MM.1S (cell line): Measurements from ENCODE around the gene PHLDB2.

Experiments used
- CTCF ChIP-seq: fragments of 300-600 bp; sonication (generic); IDR thresholded peaks from 2 replicates; pipeline ENCODE4 v1.5.1; 2016; ENCODE audit warnings: antibody characterized with exemption, low read length, mixed read lengths
- EZH2 ChIP-seq: fragments of 300-600 bp; sonication (generic); optimal IDR thresholded peaks from 2 replicates; pipeline ENCODE3; 2017; ENCODE audit warnings: low read depth, mild to moderate bottlenecking, antibody characterized with exemption, low read length, mixed read lengths
- EZH2phosphoT487 ChIP-seq: fragments of 300-600 bp; sonication (generic); IDR thresholded peaks from 2 replicates; pipeline ENCODE4 v1.6.1; 2018; ENCODE audit warnings: antibody characterized with exemption, low read length

DNA sequence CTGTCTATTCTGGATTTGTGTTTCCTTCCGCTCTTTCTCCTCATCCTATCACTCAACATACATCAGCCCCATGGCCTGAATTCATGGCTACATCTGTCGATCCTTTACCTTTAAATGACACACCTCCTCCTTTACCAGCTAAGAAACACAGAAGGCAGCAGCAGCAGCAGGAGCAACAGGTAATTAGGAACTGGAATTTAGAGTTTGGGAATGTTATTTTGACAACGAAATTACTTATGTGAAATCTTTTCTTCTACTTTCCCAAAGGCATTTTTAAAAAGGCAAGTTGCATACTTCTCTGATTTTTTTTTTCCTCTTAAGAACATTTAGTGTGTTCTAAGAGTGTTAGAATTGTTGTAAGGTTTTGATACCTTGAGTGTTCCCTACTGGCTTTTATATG lies 90.6 kb downstream of the PHLDB2 start:
- TF ChIP-seq EZH2 (no peak), EZH2phosphoT487 (no peak), CTCF (no peak)
